Breast epithelium (tissue), 3 donors: ENCODE measurements around the gene DIP2A.

Experiments used
- POLR2A ChIP-seq: fragments of 450-650 bp; IDR thresholded peaks from one replicate; pipeline ENCODE4 v1.6.1; 2016; ENCODE audit warnings: antibody characterized with exemption, mild to moderate bottlenecking, moderate library complexity
- TF ChIP-seq, protein P1 (sequence below), 3 donors: fragments of 450-650 bp; IDR thresholded peaks; one replicate each; pipeline ENCODE4 v1.5.1; 2016 to 2017; ENCODE audit warnings: antibody characterized with exemption in 3 of 3, mild to moderate bottlenecking in 3 of 3, moderate library complexity in 3 of 3

DNA sequence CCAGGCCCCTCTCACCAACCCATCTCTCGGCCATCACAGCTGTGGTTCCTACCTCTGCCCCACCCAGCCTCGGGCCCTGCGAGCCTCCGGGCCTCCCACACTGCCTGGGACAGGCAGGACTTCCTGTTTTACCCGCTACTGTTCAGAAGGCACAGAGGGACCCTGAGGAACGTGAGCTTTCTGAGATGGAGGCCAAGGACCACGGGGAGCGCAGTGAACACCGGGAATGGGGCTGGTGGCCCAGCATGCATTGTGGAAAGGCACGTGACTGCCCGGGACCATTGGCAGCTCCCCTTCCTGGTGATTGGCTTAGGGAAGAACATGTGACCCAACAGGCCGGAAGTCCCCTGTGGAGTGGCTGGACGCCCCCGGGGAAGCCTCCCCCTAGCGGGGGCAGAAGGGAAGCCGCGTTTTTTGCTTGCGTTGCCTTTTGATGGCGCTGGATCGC is 139.2 kb downstream of the DIP2A start:
- TF ChIP-seq, protein P1, sequence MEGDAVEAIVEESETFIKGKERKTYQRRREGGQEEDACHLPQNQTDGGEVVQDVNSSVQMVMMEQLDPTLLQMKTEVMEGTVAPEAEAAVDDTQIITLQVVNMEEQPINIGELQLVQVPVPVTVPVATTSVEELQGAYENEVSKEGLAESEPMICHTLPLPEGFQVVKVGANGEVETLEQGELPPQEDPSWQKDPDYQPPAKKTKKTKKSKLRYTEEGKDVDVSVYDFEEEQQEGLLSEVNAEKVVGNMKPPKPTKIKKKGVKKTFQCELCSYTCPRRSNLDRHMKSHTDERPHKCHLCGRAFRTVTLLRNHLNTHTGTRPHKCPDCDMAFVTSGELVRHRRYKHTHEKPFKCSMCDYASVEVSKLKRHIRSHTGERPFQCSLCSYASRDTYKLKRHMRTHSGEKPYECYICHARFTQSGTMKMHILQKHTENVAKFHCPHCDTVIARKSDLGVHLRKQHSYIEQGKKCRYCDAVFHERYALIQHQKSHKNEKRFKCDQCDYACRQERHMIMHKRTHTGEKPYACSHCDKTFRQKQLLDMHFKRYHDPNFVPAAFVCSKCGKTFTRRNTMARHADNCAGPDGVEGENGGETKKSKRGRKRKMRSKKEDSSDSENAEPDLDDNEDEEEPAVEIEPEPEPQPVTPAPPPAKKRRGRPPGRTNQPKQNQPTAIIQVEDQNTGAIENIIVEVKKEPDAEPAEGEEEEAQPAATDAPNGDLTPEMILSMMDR (IDR thresholded peaks at IDR 0.05) = no peak
- no peak for TF ChIP-seq POLR2A
